NCI-H526 (cell line): ENCODE measurements around the gene ABHD17A.

ENCODE experiments used
- DNase-seq, 2 experiments: peaks; one replicate each; lab custom pipeline; 2025; lab: John Stamatoyannopoulos, UW

ABHD17A gene

GRCh38 chr19:1885398-1886119 lies at the start of gene ABHD17A:
ABHD17A (minus strand) TSS chr19:1885496; CDS start chr19:1881566, 3,930 bp downstream.
- peak; percentile 62 to 90 for DNase-seq

GRCh38 chr19:1933942-1934341 lies 48.6 kb upstream of the ABHD17A start:
- no peak for DNase-seq

GRCh38 chr19:1933244-1933643 lies 47.9 kb upstream of the ABHD17A start:
- DNase-seq, result no peak

- no peak for DNase-seq
Measured at GRCh38 chr19:1932395-1932794, 47.1 kb upstream of the ABHD17A start.

- no peak for DNase-seq
Measured at GRCh38 chr19:1931445-1931844, 46.1 kb upstream of the ABHD17A start.

GRCh38 chr19:1929021-1929742 lies 43.9 kb upstream of the ABHD17A start:
- DNase-seq, result peak in 1 of 2 experiments; percentile 80

GRCh38 chr19:1925544-1925943 lies 40.2 kb upstream of the ABHD17A start:
- DNase-seq, result no peak

- DNase-seq, result no peak
Measured at GRCh38 chr19:1924320-1924961, 39.1 kb upstream of the ABHD17A start.

- DNase-seq, result no peak
Measured at GRCh38 chr19:1923319-1923718, 38.0 kb upstream of the ABHD17A start.

- DNase-seq, result no peak
Measured at GRCh38 chr19:1922803-1923202, 37.5 kb upstream of the ABHD17A start.

GRCh38 chr19:1921825-1922224 lies 36.5 kb upstream of the ABHD17A start:
- DNase-seq, result no peak

- no peak for DNase-seq
Measured at GRCh38 chr19:1921326-1921725, 36.0 kb upstream of the ABHD17A start.

- no peak for DNase-seq
Measured at GRCh38 chr19:1920644-1921043, 35.3 kb upstream of the ABHD17A start.

GRCh38 chr19:1918975-1919374 lies 33.7 kb upstream of the ABHD17A start:
- no peak for DNase-seq

GRCh38 chr19:1917926-1918325 lies 32.6 kb upstream of the ABHD17A start:
- DNase-seq, result no peak

- no peak for DNase-seq
Measured at GRCh38 chr19:1917146-1917545, 31.9 kb upstream of the ABHD17A start.

- no peak for DNase-seq
Measured at GRCh38 chr19:1914826-1915341, 29.6 kb upstream of the ABHD17A start.

- DNase-seq, result no peak
Measured at GRCh38 chr19:1913781-1914577, 28.7 kb upstream of the ABHD17A start.

GRCh38 chr19:1912760-1913505 lies 27.6 kb upstream of the ABHD17A start:
- no peak for DNase-seq

GRCh38 chr19:1911995-1912394 lies 26.7 kb upstream of the ABHD17A start:
- DNase-seq, result no peak

GRCh38 chr19:1911098-1911497 lies 25.8 kb upstream of the ABHD17A start:
- DNase-seq, result no peak
